ENCODE results near the gene SHC1. TPM values are rescaled to one million over a fixed set of nuclear protein-coding genes. Genes with fewer than 3 reads are reported as not detected.

SHC1 gene
- polyA plus RNA-seq, 3 donors: 26.7 to 70.6 (median 31.5) TPM

GRCh38 chr1:154961207-154962155, 9.1 kb downstream of the SHC1 start, which contains the start of gene PYGO2:
Gene PYGO2, minus strand, starts transcription at chr1:154961782. Its CDS starts 206 bp downstream, at chr1:154961576.
- peaks cover 29% of the 10 kb centered on the region for H3K4me1 Mint-ChIP-seq

More at GRCh38 chr1:154961207-154962155, 9.1 kb downstream of the SHC1 start, which contains the start of gene PYGO2:
- intact Hi-C loops (cut with micrococcal nuclease): loop anchor here (5.0 kb wide), 2 partner anchors 41 to 56 kb away; partner anchors contain the start of gene ZBTB7B (in 2 of the 2)
- Histone ChIP-seq H3K79me2 (ENCODE audit: insufficient read depth, low read length) (peaks cover 38% of the 10 kb centered on the region), H2AFZ (ENCODE audit: insufficient read depth, low read depth, low read length, poor library complexity, severe bottlenecking) (peak within 1 kb of the TSS; percentile 88), H4K20me1 (ENCODE audit: insufficient read depth, low read length) (peaks cover 45% of the 10 kb centered on the region), H3K9ac (ENCODE audit: insufficient read depth, low read length, poor library complexity, severe bottlenecking) (peak within 1 kb of the TSS; percentile 89), H3K4me2 (replicated peaks; ENCODE audit: extremely low read depth, low read length, poor library complexity, severe bottlenecking) (peak within 1 kb of the TSS; percentile 93), H3K27me3 (ENCODE audit: control insufficient read depth in 2 of 2, insufficient read depth in 2 of 2, low read length in 2 of 2) (no peaks in the 10 kb centered on the region), H3K36me3 (replicated peaks in 1 of 2; ENCODE audit: control insufficient read depth in 1 of 2, insufficient read depth in 2 of 2, low read length in 2 of 2) (peaks cover 48 to 55% of the 10 kb centered on the region in 2 donors), H3K4me1 (ENCODE audit: control insufficient read depth in 1 of 2, insufficient read depth in 2 of 2, low read length in 2 of 2) (peaks cover 21 to 36% of the 10 kb centered on the region in 2 donors), H3K27ac (ENCODE audit: low read depth in 1 of 2, low read length in 2 of 2) (peak within 1 kb of the TSS; percentile 57 to 90), H3K9me3 (replicated peaks in 1 of 2; ENCODE audit: control insufficient read depth in 1 of 2, insufficient read depth in 1 of 2, low read length in 2 of 2) (no peaks in the 10 kb centered on the region), H3K4me3 (replicated peaks in 1 of 3; ENCODE audit: low read depth in 2 of 3, low read length in 3 of 3) (peak within 1 kb of the TSS; percentile 73 to 95 (median 93))
- peak within 1 kb of the TSS; percentile 78 to 92 (median 87) for H3K27ac Mint-ChIP-seq
- peaks cover 0 to 2% (median 0%) of the 10 kb centered on the region in 3 donors for H3K27me3 Mint-ChIP-seq (ENCODE audit: low read depth in 3 of 3)
- peak; percentile 64 to 68 (median 64) for DNase-seq
- H3K9me3 Mint-ChIP-seq: no peaks in the 10 kb centered on the region
- peak; percentile 85 for TF ChIP-seq CTCF (IDR thresholded peaks at IDR 0.05)
- WGBS (ENCODE audit: insufficient coverage): under 1% methylated on average over 92 of the region's 93 CpGs
- peak within 1 kb of the TSS; percentile 81 to 91 for H3K4me3 Mint-ChIP-seq
- peaks cover 35 to 47% of the 10 kb centered on the region in 2 donors for H3K36me3 Mint-ChIP-seq

All from CD14-positive monocyte (primary cell).